H54 (cell line): Measurements from ENCODE around the gene DARS1.

ENCODE experiments used
- DNase-seq: peaks from one replicate; pipeline ENCODE4 v3.0.0; 2011; ENCODE audit warnings: low spot score, mixed read lengths; ENCODE audit not compliant: insufficient read length
- FAIRE-seq: peaks from 3 replicates; lab custom pipeline; 2011; peaks lifted over from hg19 to GRCh38; lab: Jason Lieb, UNC
- POLR2A ChIP-seq: IDR thresholded peaks from 2 replicates; pipeline ENCODE4 v1.6.1; 2011; ENCODE audit warnings: low read depth, mild to moderate bottlenecking, low read length

DARS1 gene

DNA sequence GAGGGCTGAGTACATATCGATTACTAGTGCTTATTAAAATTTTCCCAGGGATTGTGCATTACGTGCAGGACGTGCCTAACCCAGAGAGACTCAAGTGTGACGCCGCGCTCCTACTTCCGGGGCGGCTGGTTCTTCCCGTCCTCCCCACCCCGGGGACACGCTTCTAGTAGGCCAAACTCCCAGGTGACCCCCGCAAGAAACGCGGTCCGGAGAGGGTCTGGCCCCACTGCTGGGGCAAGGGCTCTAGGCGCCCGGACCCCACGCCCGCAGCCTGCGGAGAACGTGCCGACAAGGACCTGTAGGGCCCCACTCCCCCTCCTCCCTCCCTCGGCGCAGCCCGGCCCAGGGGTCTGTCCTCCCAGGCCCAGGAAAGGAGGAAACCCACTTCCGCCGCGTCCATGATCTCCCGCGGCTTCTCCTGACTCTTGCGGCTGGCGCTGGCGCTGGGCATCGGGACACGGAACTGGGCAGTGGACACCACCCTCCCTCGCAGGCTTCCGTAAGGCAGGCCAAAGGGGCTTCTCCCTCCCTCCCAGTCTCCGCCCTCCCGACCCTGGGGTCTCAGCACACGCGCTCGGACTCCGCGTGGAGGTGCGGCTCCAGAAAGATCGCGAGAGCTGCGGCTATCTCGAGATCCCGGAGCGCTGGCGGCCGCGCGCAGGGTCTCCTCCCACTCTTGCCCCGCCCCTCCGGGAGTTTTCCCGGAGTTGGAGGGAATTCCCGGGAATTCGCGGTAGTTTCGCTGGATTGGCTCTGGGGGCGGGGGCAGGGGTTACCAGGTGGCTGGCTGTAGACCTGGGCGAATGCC is at the start of gene DARS1:
Gene DARS1 (minus strand): TSS at position 609 of the 808 bp plus-strand sequence. CDS start 158 bp downstream, at position 451.
- DNase-seq (peak; percentile 81), FAIRE-seq (peak; percentile 68)
- TF ChIP-seq POLR2A: peak; percentile 51; the same call in 1 of the 2 replicates

DNA sequence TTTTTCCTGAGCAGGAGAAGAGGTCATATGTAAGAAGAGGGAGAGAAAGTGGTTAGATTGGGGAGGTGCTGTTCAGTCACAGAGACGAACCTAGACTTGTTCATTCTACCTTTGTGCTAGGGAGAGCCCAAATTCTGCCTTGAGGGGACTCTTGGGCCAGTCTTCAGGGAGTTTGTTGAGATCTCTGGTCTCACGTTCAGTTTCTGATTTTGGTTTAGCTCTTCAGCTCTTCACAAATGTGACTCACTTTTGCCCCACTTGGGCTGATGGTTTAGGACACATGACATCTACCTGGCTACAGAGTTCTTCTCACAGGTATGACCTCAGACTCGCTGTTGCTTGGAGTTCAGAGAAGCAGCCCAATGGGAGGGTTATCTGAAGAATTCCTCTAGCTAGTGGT is 49.2 kb upstream of the DARS1 start:
- TF ChIP-seq POLR2A: no peak
- no peak for DNase-seq
- FAIRE-seq: no peak

- DNase-seq (no peak), FAIRE-seq (no peak)
- TF ChIP-seq POLR2A: no peak
Measured at GRCh38 chr2:136032817-136033535, 47.5 kb upstream of the DARS1 start.

DNA sequence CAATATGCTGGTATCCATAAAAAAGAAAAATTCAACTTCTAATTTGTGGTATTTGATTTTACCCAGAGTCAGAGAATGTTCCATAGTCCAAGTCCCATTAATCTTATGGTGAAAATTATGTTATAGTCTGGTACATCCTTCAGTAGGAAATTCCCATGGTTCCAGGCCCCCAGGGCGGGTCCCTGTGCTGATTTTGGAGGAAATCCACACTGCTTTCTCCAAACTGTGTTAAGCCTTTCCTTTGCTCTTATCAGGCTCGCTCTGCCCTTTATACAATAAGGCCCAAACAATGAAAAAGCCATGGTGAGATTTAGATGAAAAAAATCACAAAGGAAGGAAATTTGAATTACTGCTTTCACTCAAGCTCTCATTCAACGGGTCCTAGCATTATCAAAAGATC is 46.8 kb upstream of the DARS1 start:
- FAIRE-seq (no peak), DNase-seq (no peak)
- no peak for TF ChIP-seq POLR2A

DNA sequence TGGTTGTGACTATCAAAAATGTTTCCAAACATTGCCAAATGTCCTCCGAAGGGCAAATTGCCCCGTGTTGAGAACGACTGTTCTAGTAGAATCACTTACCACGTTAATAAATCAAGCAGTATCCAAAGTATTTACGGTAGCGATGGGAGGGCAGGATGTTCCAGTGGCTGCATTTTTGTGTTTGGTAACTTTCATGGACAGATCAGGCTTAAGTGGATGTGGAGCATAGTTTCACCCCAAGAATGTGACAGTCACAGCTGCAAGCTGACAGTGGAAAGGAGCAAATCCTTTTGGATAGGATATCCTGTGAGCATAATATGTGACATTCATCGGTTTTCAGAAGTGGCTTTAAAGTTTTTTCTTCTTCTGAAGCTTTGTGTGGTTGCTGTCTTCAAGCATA is 46.3 kb upstream of the DARS1 start:
- no peak for TF ChIP-seq POLR2A
- DNase-seq (no peak), FAIRE-seq (no peak)

DNA sequence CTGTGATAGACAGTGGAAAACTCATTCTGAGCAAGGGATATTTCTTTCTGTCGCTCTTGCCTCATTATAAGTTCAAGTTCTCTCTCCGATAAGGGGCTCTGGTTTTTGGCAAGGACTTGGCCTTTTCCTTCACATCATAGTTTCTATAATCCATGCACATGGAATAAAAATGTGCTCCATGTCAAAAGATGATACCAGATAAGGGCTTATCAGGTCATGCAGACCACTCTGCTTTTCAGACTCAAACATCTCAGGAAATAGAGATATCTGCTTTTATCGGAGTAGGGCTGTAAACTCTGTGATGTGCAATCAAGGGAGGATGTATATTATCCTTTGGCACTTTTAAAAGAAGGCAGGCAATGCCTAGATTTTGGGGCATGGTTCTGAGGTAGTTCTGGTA is 45.0 kb upstream of the DARS1 start:
- FAIRE-seq: no peak
- TF ChIP-seq POLR2A: no peak
- no peak for DNase-seq

- FAIRE-seq (no peak), DNase-seq (no peak)
- no peak for TF ChIP-seq POLR2A
Measured at GRCh38 chr2:136029149-136029548, 43.7 kb upstream of the DARS1 start.

DNA sequence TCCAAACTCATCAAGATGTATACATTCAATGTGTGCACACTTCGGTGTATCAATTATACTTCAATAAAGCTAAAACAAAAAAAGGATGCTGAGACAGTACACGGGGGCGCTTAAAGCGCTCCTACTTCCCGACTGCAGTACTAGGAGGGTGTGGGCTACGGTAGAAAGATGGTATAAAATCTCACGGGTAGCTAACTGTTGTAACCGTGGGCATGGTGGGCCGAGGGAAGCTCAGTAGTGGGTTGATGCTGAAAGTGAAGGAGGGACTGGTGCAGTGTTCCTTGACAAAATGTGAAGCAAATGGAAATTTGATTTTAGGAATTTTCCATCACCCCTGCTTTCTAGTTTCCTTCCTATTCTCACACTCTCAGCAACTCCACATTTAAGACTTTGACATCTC is 42.6 kb upstream of the DARS1 start:
- no peak for TF ChIP-seq POLR2A
- FAIRE-seq: no peak
- no peak for DNase-seq

GRCh38 chr2:136027112-136027511 is 41.7 kb upstream of the DARS1 start:
- FAIRE-seq: no peak
- TF ChIP-seq POLR2A: no peak
- no peak for DNase-seq

DNA sequence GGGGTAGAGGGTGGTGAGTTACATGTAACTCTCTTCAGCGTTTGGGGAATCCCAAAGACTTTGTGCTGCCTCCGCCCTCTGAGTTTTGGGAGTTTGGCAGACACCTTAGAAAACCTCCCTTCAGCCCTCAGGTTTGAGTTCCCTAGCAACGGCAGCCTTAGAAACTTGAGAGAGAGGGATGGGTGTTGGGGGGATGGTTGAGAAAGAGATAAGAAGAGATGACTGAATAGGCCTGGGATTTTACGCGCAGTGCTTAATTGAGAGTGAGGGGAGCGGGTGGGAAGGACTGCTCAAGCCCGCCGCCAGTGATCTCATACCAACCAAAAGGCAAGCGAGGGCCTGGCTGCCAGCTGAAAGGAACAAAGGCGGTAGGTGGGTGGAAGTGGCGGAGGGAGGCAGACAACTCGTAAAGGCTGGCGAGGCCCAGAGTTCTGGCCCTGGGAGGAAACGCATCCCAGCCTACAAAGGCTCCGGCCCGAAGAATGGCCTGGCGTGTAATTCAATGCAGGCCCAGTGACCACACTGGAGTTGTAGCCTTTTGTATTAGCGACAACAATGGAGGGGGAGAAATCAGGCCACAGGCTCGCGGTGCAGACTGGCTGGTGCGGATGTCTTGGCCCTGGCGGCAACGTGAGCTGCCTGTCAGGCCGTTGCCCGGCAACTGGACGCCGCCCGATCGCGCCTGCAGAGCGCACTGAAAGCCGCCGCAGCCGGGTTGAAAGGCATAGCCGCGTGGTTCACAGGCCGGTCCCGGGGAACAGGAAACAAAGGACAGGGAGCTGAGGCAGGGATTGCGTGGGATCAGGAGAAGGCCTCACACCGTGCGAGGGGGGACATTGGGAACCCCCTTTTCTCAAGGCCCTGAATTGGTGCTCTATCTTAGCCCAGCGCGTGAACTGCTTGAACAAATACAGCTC is 39.9 kb upstream of the DARS1 start:
- FAIRE-seq (no peak), DNase-seq (no peak)

GRCh38 chr2:136024616-136025015 is 39.2 kb upstream of the DARS1 start:
- FAIRE-seq (no peak), DNase-seq (no peak)
- no peak for TF ChIP-seq POLR2A

More for the DNA sequence above, 39.9 kb upstream of the DARS1 start:
- no peak for TF ChIP-seq POLR2A

DNA sequence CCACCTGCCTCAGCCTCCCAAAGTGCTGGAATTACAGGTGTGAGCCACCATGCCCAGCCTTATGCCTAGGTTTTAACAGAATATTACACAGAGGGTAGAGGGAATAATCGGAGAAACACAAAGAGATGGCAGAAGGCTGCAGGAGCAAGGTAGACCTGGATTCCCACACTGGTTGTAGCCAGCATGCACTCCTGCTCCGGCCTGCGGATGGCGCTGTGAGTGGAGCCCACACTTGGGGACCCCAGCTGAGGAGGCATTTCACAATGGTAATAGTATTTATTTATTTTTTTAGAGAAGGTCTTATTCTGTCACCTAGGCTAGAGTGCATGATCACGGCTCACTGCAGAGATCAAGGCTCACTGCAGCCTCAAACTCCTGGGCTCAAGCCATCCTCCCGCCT is 38.8 kb upstream of the DARS1 start:
- DNase-seq (no peak), FAIRE-seq (no peak)
- no peak for TF ChIP-seq POLR2A

DNA sequence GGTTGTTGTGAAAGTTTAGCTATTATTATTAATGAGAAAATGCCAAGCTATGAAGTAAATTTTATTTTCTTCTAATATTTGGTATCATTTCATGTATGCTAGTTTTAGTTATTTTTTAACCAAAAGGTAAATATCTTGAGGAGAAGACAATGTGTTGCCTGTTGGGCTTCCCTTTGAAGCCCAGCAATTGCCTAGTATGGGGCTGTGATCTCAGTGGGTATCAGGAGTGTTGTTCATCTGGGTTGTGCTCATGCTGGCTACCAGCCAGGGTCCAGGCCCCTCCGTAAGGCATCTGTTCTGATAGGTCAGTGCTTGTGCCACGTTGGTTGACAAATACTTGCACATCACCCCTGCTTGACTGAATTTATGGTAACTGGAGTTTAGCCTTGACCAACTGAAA is 38.0 kb upstream of the DARS1 start:
- DNase-seq (no peak), FAIRE-seq (no peak)
- no peak for TF ChIP-seq POLR2A
